ENCODE data around the gene ACLY. TPM values are rescaled to one million over a fixed set of nuclear protein-coding genes. Genes with fewer than 3 reads are reported as not detected.

The ACLY gene
- total RNA-seq, 2 experiments from 2014 or later, result 185 to 186 TPM

GRCh38 chr17:41944943-41945342 lies 26.2 kb upstream of the ACLY start:
- TF ChIP-seq CTCF (IDR thresholded peaks at IDR 0.05), result no peak
- H3K27me3 Mint-ChIP-seq, result no peaks in the 10 kb centered on the region
- H3K9me3 Mint-ChIP-seq, result no peaks in the 10 kb centered on the region
- H3K27ac Mint-ChIP-seq, result no peak overlapping the region
- H3K36me3 Mint-ChIP-seq (ENCODE audit: low read depth), result no peaks in the 10 kb centered on the region
- H3K4me1 Mint-ChIP-seq (ENCODE audit: low read depth), result no peaks in the 10 kb centered on the region
- ChIA-PET CTCF (interaction anchor here (1.0 to 1.4 kb wide), 3 partner anchors 14 to 193 kb away, joined by 3 to 4 read pairs (median 3); partner anchors contain the start of gene ODAD4), POLR2A (no interaction called here)
- ATAC-seq (no peak), DNase-seq (no peak)
- no peak overlapping the region for H3K4me3 Mint-ChIP-seq
- intact Hi-C loops (cut with micrococcal nuclease), result no loop called here

DNA sequence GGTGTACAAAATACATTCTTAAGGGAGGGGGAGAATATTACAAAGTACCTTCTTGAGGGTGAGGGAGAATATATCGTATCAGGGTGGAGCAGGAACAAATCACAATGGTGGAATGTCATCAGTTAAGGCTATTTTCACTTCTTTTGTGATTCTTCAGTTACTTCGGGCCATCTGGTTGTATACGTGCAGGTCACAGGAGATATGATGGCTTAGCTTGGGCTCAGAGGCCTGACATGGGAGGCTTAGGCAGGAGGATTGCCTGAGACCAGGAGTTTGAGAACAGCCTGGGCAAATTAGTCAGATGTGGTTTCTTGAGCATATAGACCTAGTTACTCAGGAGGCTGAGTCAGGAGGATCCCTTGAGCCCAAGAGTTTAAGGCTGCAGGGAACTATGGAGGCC lies 24.7 kb upstream of the ACLY start:
- intact Hi-C loops (cut with micrococcal nuclease), result no loop called here
- no peak for DNase-seq
- no peak for ATAC-seq
- Mint-ChIP-seq H3K27ac (no peak overlapping the region), H3K4me1 (ENCODE audit: low read depth) (no peaks in the 10 kb centered on the region), H3K4me3 (no peak overlapping the region), H3K9me3 (no peaks in the 10 kb centered on the region), H3K27me3 (no peaks in the 10 kb centered on the region), H3K36me3 (ENCODE audit: low read depth) (no peaks in the 10 kb centered on the region)
- no peak for TF ChIP-seq CTCF (IDR thresholded peaks at IDR 0.05)
- CTCF ChIA-PET, result no interaction called here
- POLR2A ChIA-PET, result no interaction called here

DNA sequence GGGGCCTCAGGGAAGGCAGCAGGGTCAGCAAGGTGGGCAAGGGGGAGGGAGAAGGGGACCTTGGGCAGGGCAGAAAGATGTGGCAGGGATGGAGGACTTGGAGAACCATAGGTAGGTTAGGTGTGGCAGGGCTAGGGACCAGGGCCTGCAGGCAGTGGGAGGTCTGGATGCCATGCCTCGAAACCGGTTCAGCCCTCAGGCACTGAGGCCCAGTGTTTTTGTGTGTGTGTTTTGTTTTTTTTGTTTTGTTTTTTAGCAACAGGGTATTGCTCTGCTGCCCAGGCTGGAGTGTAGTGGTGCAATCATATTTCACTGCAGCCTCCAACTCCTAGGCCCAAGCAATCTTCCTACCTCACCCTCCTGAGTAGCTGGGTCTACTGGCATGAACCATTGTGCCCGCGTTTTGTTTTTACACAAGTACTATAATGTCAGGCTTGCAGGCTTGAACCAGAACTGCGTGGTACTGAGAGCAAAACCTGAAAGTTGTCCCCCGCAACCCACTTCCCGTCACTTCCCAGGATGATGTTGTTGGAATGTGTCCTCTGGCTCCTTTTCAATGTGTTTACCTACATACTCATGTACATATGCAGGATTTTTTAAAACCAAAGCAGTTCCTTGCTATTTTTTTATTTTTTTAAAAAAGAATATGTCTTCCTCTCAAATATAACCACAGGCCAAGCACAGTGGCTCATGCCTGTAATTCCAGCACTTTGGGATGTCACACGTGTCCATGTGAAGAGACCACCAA lies 24.0 kb upstream of the ACLY start:
- H3K27ac Mint-ChIP-seq, result no peak overlapping the region
- CTCF ChIA-PET, result no interaction called here
- H3K36me3 Mint-ChIP-seq (ENCODE audit: low read depth), result no peaks in the 10 kb centered on the region
- H3K27me3 Mint-ChIP-seq, result no peaks in the 10 kb centered on the region
- TF ChIP-seq CTCF (IDR thresholded peaks at IDR 0.05), result no peak
- ATAC-seq (no peak), DNase-seq (no peak)
- no peak overlapping the region for H3K4me3 Mint-ChIP-seq
- no peaks in the 10 kb centered on the region for H3K9me3 Mint-ChIP-seq
- H3K4me1 Mint-ChIP-seq (ENCODE audit: low read depth), result no peaks in the 10 kb centered on the region
- intact Hi-C loops (cut with micrococcal nuclease), result no loop called here
- POLR2A ChIA-PET, result no interaction called here

DNA sequence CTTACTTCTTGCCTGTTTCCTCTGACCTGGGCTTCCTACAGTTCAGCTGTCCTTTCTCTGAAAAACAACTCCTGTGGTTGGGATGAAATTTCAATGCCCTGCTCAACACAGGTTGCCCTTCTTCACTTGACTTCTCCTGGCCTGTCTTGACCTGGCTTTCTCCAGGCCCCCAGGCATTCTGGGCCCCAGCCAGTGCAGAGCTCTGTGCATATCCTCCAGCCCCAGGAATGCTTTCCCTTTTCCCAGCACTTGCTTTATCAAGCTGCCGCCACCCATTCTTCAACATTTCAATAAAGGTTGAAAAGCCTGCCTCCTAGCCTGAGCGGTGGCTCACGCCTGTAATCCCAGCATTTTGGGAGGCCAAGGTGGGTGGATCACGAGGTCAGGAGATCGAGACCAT lies 22.4 kb upstream of the ACLY start:
- Mint-ChIP-seq H3K27ac (no peak overlapping the region), H3K36me3 (ENCODE audit: low read depth) (no peaks in the 10 kb centered on the region), H3K27me3 (no peaks in the 10 kb centered on the region), H3K4me3 (no peak overlapping the region), H3K9me3 (no peaks in the 10 kb centered on the region), H3K4me1 (ENCODE audit: low read depth) (no peaks in the 10 kb centered on the region)
- no peak for DNase-seq
- ATAC-seq, result no peak
- no peak for TF ChIP-seq CTCF (IDR thresholded peaks at IDR 0.05)
- CTCF ChIA-PET, result no interaction called here
- POLR2A ChIA-PET, result interaction anchor here (1.0 kb wide), 1 partner anchor 14 kb away, joined by 3 read pairs; no protein-coding TSS in a partner anchor
- intact Hi-C loops (cut with micrococcal nuclease), result no loop called here

GRCh38 chr17:41939693-41940090 lies 20.9 kb upstream of the ACLY start:
- H3K27me3 Mint-ChIP-seq, result no peaks in the 10 kb centered on the region
- DNase-seq, result no peak
- no peak overlapping the region for H3K4me3 Mint-ChIP-seq
- ChIA-PET POLR2A (interaction anchor here (0.8 to 0.9 kb wide), 2 partner anchors 35 to 152 kb away, joined by 3 to 4 read pairs; no protein-coding TSS in a partner anchor), CTCF (no interaction called here)
- no peak for TF ChIP-seq CTCF (IDR thresholded peaks at IDR 0.05)
- H3K9me3 Mint-ChIP-seq, result no peaks in the 10 kb centered on the region
- H3K27ac Mint-ChIP-seq, result no peak overlapping the region
- H3K36me3 Mint-ChIP-seq (ENCODE audit: low read depth), result no peaks in the 10 kb centered on the region
- no peaks in the 10 kb centered on the region for H3K4me1 Mint-ChIP-seq (ENCODE audit: low read depth)
- intact Hi-C loops (cut with micrococcal nuclease), result no loop called here
- ATAC-seq, result no peak
